NB4 (cell line): Measurements from ENCODE around the gene TMEM178B.
"Not testable (repeated sequence)": the region's sequence is repeated elsewhere in the genome, so short reads cannot be mapped to it uniquely, and the experiment has no call there.

Experiments used
- DNase-seq: peaks from one replicate; pipeline ENCODE4 v3.0.0; 2010; ENCODE audit warnings: low read depth
- H3K4me3 ChIP-seq: one replicate; pipeline ENCODE4 v1.5.1; 2011; ENCODE audit warnings: mild to moderate bottlenecking, low read depth, low read length, moderate library complexity
- CTCF ChIP-seq: IDR thresholded peaks from one replicate; pipeline ENCODE4 v1.5.1; 2012; ENCODE audit warnings: low read depth, low read length
- MAX ChIP-seq: IDR thresholded peaks from 2 replicates; pipeline ENCODE4 v1.6.1; 2011; ENCODE audit warnings: low read depth, low read length
- MYC ChIP-seq: IDR thresholded peaks from 2 replicates; pipeline ENCODE4 v1.6.1; 2011; ENCODE audit warnings: low read depth, low read length
- POLR2A ChIP-seq: IDR thresholded peaks from 2 replicates; pipeline ENCODE4 v1.6.1; 2011; ENCODE audit warnings: mild to moderate bottlenecking; ENCODE audit not compliant: insufficient read length; ENCODE audit errors: extremely low read depth

TMEM178B gene

DNA sequence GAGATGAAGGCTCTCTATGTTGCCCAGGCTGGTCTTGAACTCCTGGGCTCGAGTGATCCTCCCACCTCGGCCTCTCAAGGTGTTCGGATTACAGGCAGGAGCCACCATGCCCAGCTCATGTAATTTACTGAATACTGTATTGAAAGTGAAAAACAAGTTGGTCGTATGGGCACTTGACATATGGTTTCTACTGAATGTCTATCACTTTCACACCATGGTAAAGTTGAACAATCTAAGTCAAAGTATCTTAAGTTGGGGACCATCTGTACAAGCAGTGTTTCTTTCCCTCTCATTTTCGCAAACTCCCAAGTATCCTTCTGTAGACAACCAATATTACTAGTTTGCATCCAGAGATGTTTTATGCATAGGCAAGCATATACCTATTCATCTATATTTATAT lies 116.6 kb downstream of the TMEM178B start:
- no peak overlapping the region for H3K4me3 ChIP-seq
- DNase-seq = no peak
- TF ChIP-seq CTCF = no peak
- TF ChIP-seq POLR2A = no peak
- no peak for TF ChIP-seq MAX
- TF ChIP-seq MYC = no peak

DNA sequence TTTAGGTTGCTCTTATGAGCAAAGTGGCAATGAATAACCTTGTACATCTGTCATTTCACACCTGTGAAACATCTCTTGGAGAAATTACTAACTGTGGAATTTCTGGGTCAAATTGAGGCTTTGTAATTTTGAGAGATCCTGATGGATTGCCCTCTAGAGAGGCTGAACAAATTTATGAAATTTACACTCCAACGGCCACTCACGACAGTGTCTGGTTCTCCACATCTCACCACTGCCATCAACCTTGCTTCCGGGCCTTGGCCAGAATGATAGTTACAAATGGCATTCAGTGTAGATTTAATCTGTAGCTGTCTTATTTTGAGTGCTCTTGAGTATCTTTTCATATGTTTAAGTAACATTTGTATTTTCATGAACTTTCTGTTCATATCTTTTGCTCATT lies 117.4 kb downstream of the TMEM178B start:
- TF ChIP-seq MYC (no peak), MAX (no peak), CTCF (no peak), POLR2A (no peak)
- DNase-seq = no peak
- H3K4me3 ChIP-seq = no peak overlapping the region

GRCh38 chr7:141193066-141193465 lies 119.2 kb downstream of the TMEM178B start:
- no peak for DNase-seq
- TF ChIP-seq CTCF (no peak), MAX (no peak), MYC (no peak), POLR2A (no peak)
- H3K4me3 ChIP-seq = no peak overlapping the region

DNA sequence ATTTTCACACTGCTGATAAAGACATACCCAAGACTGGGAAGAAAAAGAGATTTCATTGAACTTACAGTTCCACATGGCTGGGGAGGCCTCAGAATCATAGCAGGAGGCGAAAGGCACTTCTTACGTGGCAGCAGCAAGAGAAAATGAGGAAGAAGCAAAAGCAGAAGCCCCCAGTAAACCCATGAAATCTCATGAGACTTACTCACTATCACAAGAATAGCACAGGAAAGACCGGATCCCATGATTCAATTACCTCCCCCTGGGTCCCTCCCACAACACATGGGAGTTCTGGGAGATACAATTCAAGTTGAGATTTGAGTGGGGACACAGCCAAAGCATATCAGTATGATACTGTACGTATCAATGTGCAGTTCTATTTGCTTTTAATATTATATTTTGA lies 121.9 kb downstream of the TMEM178B start:
- not testable (repeated sequence) for H3K4me3 ChIP-seq
- peak; percentile 65 for DNase-seq

GRCh38 chr7:141198194-141198958 lies 124.5 kb downstream of the TMEM178B start:
- no peak overlapping the region for H3K4me3 ChIP-seq
- TF ChIP-seq POLR2A (no peak), MYC (no peak), MAX (no peak), CTCF (no peak)
- DNase-seq = no peak

DNA sequence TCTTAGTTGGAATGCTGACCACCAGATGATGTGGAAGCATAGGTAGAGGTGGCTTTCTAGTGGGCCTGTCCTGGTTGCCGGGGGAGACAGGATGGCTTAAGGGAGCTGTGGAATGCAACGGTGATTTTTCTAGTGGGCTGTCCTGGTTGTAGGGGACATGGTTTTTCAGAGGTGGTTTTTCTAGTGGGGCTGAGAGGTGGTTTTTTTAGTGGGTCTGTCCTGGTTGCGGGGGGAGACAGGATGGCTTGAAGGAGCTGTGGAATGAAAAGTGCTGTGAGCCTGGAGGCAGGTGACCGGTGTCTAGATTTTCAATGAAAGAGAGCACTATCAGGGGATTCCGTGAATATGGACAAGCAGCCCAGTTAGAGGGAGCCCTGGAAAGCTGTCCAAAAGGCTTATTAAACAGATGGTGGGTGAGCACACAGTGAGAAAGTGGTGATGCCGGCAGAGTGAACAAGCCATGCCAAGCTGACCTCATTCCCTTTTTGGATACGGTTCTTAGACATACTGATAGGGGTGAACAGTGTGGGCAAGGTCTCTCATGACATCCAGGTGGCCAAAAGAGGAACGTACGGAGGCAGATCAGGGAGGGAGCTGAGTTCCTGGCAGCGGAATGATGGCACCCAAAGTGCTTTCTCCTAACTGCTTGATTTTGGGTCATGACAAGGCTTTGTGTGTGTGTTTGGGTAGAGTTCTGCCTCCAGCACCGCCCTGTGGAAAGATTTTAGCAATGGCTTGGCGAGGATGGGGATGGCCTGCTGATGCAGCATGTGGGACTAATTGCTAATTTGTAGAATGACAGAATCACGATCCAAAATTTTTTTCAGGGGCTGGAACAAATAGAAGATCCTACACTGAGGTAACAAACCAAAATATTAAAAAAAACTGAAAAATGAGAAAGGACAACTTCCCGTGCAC lies 126.6 kb downstream of the TMEM178B start:
- no peak overlapping the region for H3K4me3 ChIP-seq
- TF ChIP-seq MYC (no peak), MAX (no peak), POLR2A (no peak), CTCF (no peak)
- DNase-seq = no peak
